H9 (cell line): ENCODE measurements around the gene DYRK1A. TPM values are rescaled to one million over a fixed set of nuclear protein-coding genes. Genes with fewer than 3 reads are reported as not detected.

Experiments
- DNase-seq: peaks from one replicate; pipeline ENCODE4 v3.0.0-alpha.2; 2017
- H2AFZ ChIP-seq: one replicate; pipeline ENCODE4 v1.6.1; 2013; ENCODE audit warnings: mild to moderate bottlenecking, low read length, control low read depth, moderate library complexity
- H2AK5ac ChIP-seq: 2 replicates; pipeline ENCODE4 v1.6.1; 2013; ENCODE audit warnings: low read length, control low read depth, mixed read lengths; ENCODE audit not compliant: insufficient read length
- H2BK120ac ChIP-seq: one replicate; pipeline ENCODE4 v1.6.1; 2013; ENCODE audit warnings: low read depth, mild to moderate bottlenecking, low read length, control low read depth, inconsistent platforms; ENCODE audit not compliant: poor library complexity, severe bottlenecking
- H2BK12ac ChIP-seq: 2 replicates; pipeline ENCODE4 v1.6.1; 2013; ENCODE audit warnings: low read length, control low read depth, mixed read lengths, low read depth; ENCODE audit not compliant: insufficient read length
- H2BK15ac ChIP-seq: 2 replicates; pipeline ENCODE4 v1.6.1; 2013; ENCODE audit warnings: low read depth, low read length, control low read depth
- H2BK20ac ChIP-seq: one replicate; pipeline ENCODE4 v1.6.1; 2013; ENCODE audit warnings: low read depth, mild to moderate bottlenecking, low read length, control low read depth, inconsistent platforms; ENCODE audit not compliant: poor library complexity, severe bottlenecking
- H2BK5ac ChIP-seq: 2 replicates; pipeline ENCODE4 v1.6.1; 2013; ENCODE audit warnings: low read length, control low read depth, mixed read lengths; ENCODE audit not compliant: insufficient read length
- H3K14ac ChIP-seq: 2 replicates; pipeline ENCODE4 v1.6.1; 2013; ENCODE audit warnings: low read length, control low read depth; ENCODE audit not compliant: insufficient read depth
- H3K18ac ChIP-seq: 2 replicates; pipeline ENCODE4 v1.6.1; 2013; ENCODE audit warnings: low read depth, mild to moderate bottlenecking, mixed read lengths, low read length, control low read depth; ENCODE audit not compliant: insufficient read length
- H3K23ac ChIP-seq: 2 replicates; pipeline ENCODE4 v1.6.1; 2013; ENCODE audit warnings: low read length, control low read depth, mixed read lengths, low read depth; ENCODE audit not compliant: insufficient read length
- H3K23me2 ChIP-seq: 2 replicates; pipeline ENCODE4 v1.6.1; 2013; ENCODE audit warnings: low read depth, mild to moderate bottlenecking, mixed read lengths, low read length, control low read depth; ENCODE audit not compliant: insufficient read length, poor library complexity, severe bottlenecking
- H3K27ac ChIP-seq: 2 replicates; pipeline ENCODE4 v1.5.1; 2013; ENCODE audit warnings: low read length, control low read depth, mixed read lengths, low read depth; ENCODE audit not compliant: insufficient read length
- H3K27me3 ChIP-seq: 2 replicates; pipeline ENCODE4 v1.6.1; 2013; ENCODE audit warnings: low read length, control low read depth, inconsistent platforms; ENCODE audit not compliant: insufficient read depth
- H3K4ac ChIP-seq: 2 replicates; pipeline ENCODE4 v1.6.1; 2013; ENCODE audit warnings: low read depth, mild to moderate bottlenecking, control low read depth, inconsistent platforms, low read length, moderate library complexity
- H3K4me1 ChIP-seq: 2 replicates; pipeline ENCODE4 v1.6.1; 2013; ENCODE audit warnings: low read length, control low read depth, inconsistent platforms; ENCODE audit not compliant: insufficient read depth
- H3K4me2 ChIP-seq: 2 replicates; pipeline ENCODE4 v1.6.1; 2013; ENCODE audit warnings: low read length, control low read depth, mixed read lengths; ENCODE audit not compliant: insufficient read length, insufficient read depth
- H3K56ac ChIP-seq: 2 replicates; pipeline ENCODE4 v1.6.1; 2013; ENCODE audit warnings: low read depth, mild to moderate bottlenecking, mixed read lengths, low read length, control low read depth; ENCODE audit not compliant: insufficient read length
- H3K79me1 ChIP-seq: 2 replicates; pipeline ENCODE4 v1.6.1; 2013; ENCODE audit warnings: low read depth, mild to moderate bottlenecking, moderate library complexity, low read length, control low read depth, inconsistent platforms; ENCODE audit not compliant: insufficient read depth, poor library complexity, severe bottlenecking
- H3K79me2 ChIP-seq: 2 replicates; pipeline ENCODE4 v1.6.1; 2013; ENCODE audit warnings: low read length, control low read depth, inconsistent platforms; ENCODE audit not compliant: insufficient read depth
- H3K9ac ChIP-seq: 2 replicates; pipeline ENCODE4 v1.6.1; 2013; ENCODE audit warnings: low read length, control low read depth, mixed read lengths; ENCODE audit not compliant: insufficient read length; ENCODE audit errors: extremely low read depth
- H3K9me3 ChIP-seq: one replicate; pipeline ENCODE4 v1.6.1; 2013; ENCODE audit warnings: low read depth, low read length, inconsistent platforms; ENCODE audit not compliant: control insufficient read depth
- H3T11ph ChIP-seq: one replicate; pipeline ENCODE4 v1.6.1; 2013; ENCODE audit warnings: mild to moderate bottlenecking, low read length, control low read depth, inconsistent platforms
- H4K20me1 ChIP-seq: one replicate; pipeline ENCODE4 v1.6.1; 2013; ENCODE audit not compliant: control insufficient read depth, insufficient read length, insufficient read depth
- H4K5ac ChIP-seq: 2 replicates; pipeline ENCODE4 v1.6.1; 2013; ENCODE audit warnings: low read depth, mild to moderate bottlenecking, mixed read lengths, low read length, control low read depth; ENCODE audit not compliant: insufficient read length
- H4K8ac ChIP-seq: replicated peaks from 2 replicates; pipeline ENCODE4 v1.6.1; 2013; ENCODE audit warnings: low read length, control low read depth, mixed read lengths, low read depth; ENCODE audit not compliant: insufficient read length
- H4K91ac ChIP-seq: 2 replicates; pipeline ENCODE4 v1.6.1; 2013; ENCODE audit warnings: low read depth, mild to moderate bottlenecking, moderate library complexity, mixed read lengths, low read length, control low read depth; ENCODE audit not compliant: insufficient read length
- H3K27ac Mint-ChIP-seq, 3 experiments: 2 replicates in 2 of 3; 3 replicates in 1 of 3; pipeline ENCODE4 v1.8.0; 2020 to 2021; ENCODE audit warnings: mixed read lengths in 3 of 3, mild to moderate bottlenecking in 1 of 3, moderate library complexity in 1 of 3
- H3K27me3 Mint-ChIP-seq: 2 replicates; pipeline ENCODE4 v1.8.0; 2021; ENCODE audit warnings: low read depth, mild to moderate bottlenecking, moderate library complexity, mixed read lengths
- H3K36me3 Mint-ChIP-seq, 3 experiments: 2 replicates in 2 of 3; 3 replicates in 1 of 3; pipeline ENCODE4 v1.8.0; 2020 to 2021; ENCODE audit warnings: low read depth in 3 of 3, mixed read lengths in 3 of 3; ENCODE audit not compliant: insufficient read depth in 1 of 3
- H3K4me1 Mint-ChIP-seq, 2 experiments: 2 replicates each; pipeline ENCODE4 v1.8.0; 2020; ENCODE audit warnings: mixed read lengths in 2 of 2
- H3K4me3 Mint-ChIP-seq, 2 experiments: 2 replicates in 1 of 2; 3 replicates in 1 of 2; pipeline ENCODE4 v1.8.0; 2020 to 2021; ENCODE audit warnings: mild to moderate bottlenecking in 2 of 2, mixed read lengths in 2 of 2, moderate library complexity in 1 of 2
- H3K9me3 Mint-ChIP-seq, 2 experiments: 2 replicates in 1 of 2; 3 replicates in 1 of 2; pipeline ENCODE4 v1.8.0; 2020; ENCODE audit warnings: mild to moderate bottlenecking in 2 of 2, mixed read lengths in 2 of 2, moderate library complexity in 1 of 2
- CTCF ChIP-seq: fragments of 200-600 bp; sonication (generic); conservative IDR thresholded peaks from 3 replicates; pipeline ENCODE4 v1.8.0; 2021; ENCODE audit warnings: antibody characterized with exemption, mild to moderate bottlenecking
- WGBS: extraction: QIAGEN DNeasy Blood & Tissue Kit; methylation state at CpG from one replicate; pipeline ENCODE4 v1.1.7; 2013; ENCODE audit warnings: missing lambda C conversion rate, low lambda C conversion rate, mixed read lengths; ENCODE audit not compliant: insufficient read length; ENCODE audit errors: extremely low coverage; 5-methylcytosine and 5-hydroxymethylcytosine counted together
- total RNA-seq: library from RNA; stranded (reverse); gene quantifications from 2 replicates; pipeline ENCODE4 v1.2.1, GENCODE V29; 2021

The DYRK1A gene
- total RNA-seq, 1 experiment from 2014 or later, result 73.6 TPM

- H3K23ac ChIP-seq, result no peak overlapping the region
- no peak overlapping the region for H3K4me3 Mint-ChIP-seq
- H3K23me2 ChIP-seq, result no peaks in the 10 kb centered on the region
- no peak overlapping the region for H2BK120ac ChIP-seq
- no peak overlapping the region for H4K5ac ChIP-seq
- no peak overlapping the region for H3K4me2 ChIP-seq
- no peak overlapping the region for H3T11ph ChIP-seq
- H3K27me3 Mint-ChIP-seq, result no peaks in the 10 kb centered on the region; the same call in 1 of the 2 replicates
- no peak for DNase-seq
- H3K56ac ChIP-seq, result no peak overlapping the region
- no peak overlapping the region for H2AK5ac ChIP-seq
- H3K4me1 Mint-ChIP-seq, result peaks cover 5 to 13% of the 10 kb centered on the region in 2 experiments; a peak in 3 of 4 replicates
- H3K79me2 ChIP-seq, result no peaks in the 10 kb centered on the region
- no peak overlapping the region for H2BK12ac ChIP-seq
- no CpG with 5 or more reads among the region's 12 CpGs for WGBS
- H4K8ac ChIP-seq, result no peak overlapping the region
- no peaks in the 10 kb centered on the region for H3K79me1 ChIP-seq
- H3K36me3 Mint-ChIP-seq, result no peaks in the 10 kb centered on the region
- no peaks in the 10 kb centered on the region; a peak in 1 of 5 replicates for H3K9me3 Mint-ChIP-seq
- H3K9me3 ChIP-seq, result no peaks in the 10 kb centered on the region
- no peaks in the 10 kb centered on the region; the same call in 1 of the 2 replicates for H3K4me1 ChIP-seq
- H4K20me1 ChIP-seq, result no peaks in the 10 kb centered on the region
- no peak overlapping the region for H4K91ac ChIP-seq
- H3K27ac ChIP-seq, result no peak overlapping the region
- TF ChIP-seq CTCF, result no peak
- H3K14ac ChIP-seq, result no peak overlapping the region
- H3K27ac Mint-ChIP-seq, result no peak overlapping the region; a peak in 1 of 7 replicates
- H2BK15ac ChIP-seq, result no peak overlapping the region
- H3K4ac ChIP-seq, result no peak overlapping the region
- no peak overlapping the region for H2BK5ac ChIP-seq
- H3K27me3 ChIP-seq, result no peaks in the 10 kb centered on the region
- no peak overlapping the region for H2AFZ ChIP-seq
- H3K18ac ChIP-seq, result no peak overlapping the region
- H2BK20ac ChIP-seq, result no peak overlapping the region
- H3K9ac ChIP-seq, result no peak overlapping the region
These were observed 184.2 kb downstream of the DYRK1A start for GRCh38 chr21:37550618-37551330.
